Mesenchymal stem cell (in vitro differentiated cells and primary cell): ENCODE measurements around the gene CTRB2.

Source experiments
- DNase-seq: peaks from one replicate; pipeline ENCODE4 v3.0.0-alpha.2; 2013
- H2AFZ ChIP-seq: one replicate; pipeline ENCODE4 v1.6.1; 2013; ENCODE audit warnings: low read depth, mild to moderate bottlenecking, control low read depth, inconsistent platforms, low read length, moderate library complexity
- H2AK5ac ChIP-seq: 2 replicates; pipeline ENCODE4 v1.6.1; 2013; ENCODE audit warnings: low read length, moderate library complexity, mild to moderate bottlenecking, inconsistent platforms; ENCODE audit not compliant: severe bottlenecking
- H2BK120ac ChIP-seq: one replicate; pipeline ENCODE4 v1.6.1; 2013; ENCODE audit warnings: low read depth, mild to moderate bottlenecking, inconsistent platforms, low read length, moderate library complexity
- H2BK12ac ChIP-seq, 2 experiments: one replicate each; pipeline ENCODE4 v1.6.1; 2013; ENCODE audit warnings: inconsistent platforms in 2 of 2, low read length in 2 of 2, mild to moderate bottlenecking in 2 of 2, moderate library complexity in 2 of 2, control low read depth in 1 of 2
- H2BK15ac ChIP-seq: one replicate; pipeline ENCODE4 v1.6.1; 2013; ENCODE audit warnings: mild to moderate bottlenecking, low read depth, inconsistent platforms; ENCODE audit not compliant: poor library complexity, severe bottlenecking
- H2BK5ac ChIP-seq: 2 replicates; pipeline ENCODE4 v1.6.1; 2013; ENCODE audit warnings: low read depth, mild to moderate bottlenecking, low read length, control low read depth, inconsistent platforms; ENCODE audit not compliant: poor library complexity, severe bottlenecking
- H3K14ac ChIP-seq, 2 experiments: one replicate each; pipeline ENCODE4 v1.6.1; 2013; ENCODE audit warnings: inconsistent platforms in 2 of 2, low read length in 2 of 2, control low read depth in 1 of 2, mild to moderate bottlenecking in 1 of 2, moderate library complexity in 1 of 2
- H3K18ac ChIP-seq, 2 experiments: one replicate each; pipeline ENCODE4 v1.6.1; 2013; ENCODE audit warnings: inconsistent platforms in 2 of 2, low read length in 2 of 2, control low read depth in 1 of 2, low read depth in 1 of 2, mild to moderate bottlenecking in 1 of 2
- H3K23ac ChIP-seq, 2 experiments: one replicate each; pipeline ENCODE4 v1.6.1; 2013; ENCODE audit warnings: inconsistent platforms in 2 of 2, low read length in 2 of 2, mild to moderate bottlenecking in 2 of 2, moderate library complexity in 2 of 2, control low read depth in 1 of 2
- H3K27ac ChIP-seq: 2 replicates; pipeline ENCODE4 v1.5.1; 2013; ENCODE audit warnings: mild to moderate bottlenecking, moderate library complexity, low read length, control low read depth, inconsistent platforms; ENCODE audit not compliant: poor library complexity, severe bottlenecking
- H3K27me3 ChIP-seq, 2 experiments: 2 replicates each; pipeline versions ENCODE4 v1.6.1 to v1.7.0; 2013; ENCODE audit warnings: low read length in 2 of 2, mild to moderate bottlenecking in 2 of 2, moderate library complexity in 2 of 2, control low read depth in 1 of 2, inconsistent platforms in 1 of 2; ENCODE audit not compliant: control insufficient read depth in 1 of 2, insufficient read depth in 1 of 2
- H3K36me3 ChIP-seq, 2 experiments: 2 replicates each; pipeline versions ENCODE4 v1.6.1 to v1.7.0; 2013; ENCODE audit warnings: low read length in 2 of 2, control low read depth in 1 of 2, inconsistent platforms in 1 of 2, low read depth in 1 of 2, mild to moderate bottlenecking in 1 of 2; ENCODE audit not compliant: insufficient read depth in 2 of 2, control insufficient read depth in 1 of 2
- H3K4ac ChIP-seq, 2 experiments: one replicate each; pipeline ENCODE4 v1.6.1; 2013; ENCODE audit warnings: inconsistent platforms in 2 of 2, low read length in 2 of 2, mild to moderate bottlenecking in 2 of 2, moderate library complexity in 2 of 2, control low read depth in 1 of 2, low read depth in 1 of 2
- H3K4me1 ChIP-seq: 2 replicates; pipeline ENCODE4 v1.6.1; 2013; ENCODE audit warnings: low read depth, low read length, control low read depth; ENCODE audit not compliant: control insufficient read depth, insufficient read depth
- H3K4me2 ChIP-seq: 2 replicates; pipeline ENCODE4 v1.6.1; 2013; ENCODE audit warnings: low read length, mild to moderate bottlenecking, inconsistent platforms; ENCODE audit not compliant: poor library complexity, severe bottlenecking
- H3K4me3 ChIP-seq, 2 experiments: 2 replicates each; pipeline versions ENCODE4 v1.5.1 to v1.7.0; 2013; ENCODE audit warnings: low read length in 2 of 2, mild to moderate bottlenecking in 2 of 2, control low read depth in 1 of 2, low read depth in 1 of 2; ENCODE audit not compliant: insufficient read depth in 1 of 2
- H3K79me1 ChIP-seq: replicated peaks from 2 replicates; pipeline ENCODE4 v1.6.1; 2013; ENCODE audit warnings: mild to moderate bottlenecking, control low read depth, low read length, inconsistent platforms; ENCODE audit not compliant: poor library complexity, severe bottlenecking
- H3K9ac ChIP-seq: 2 replicates; pipeline ENCODE4 v1.7.0; 2013; ENCODE audit warnings: mild to moderate bottlenecking, low read length, moderate library complexity
- H3K9me3 ChIP-seq: 2 replicates; pipeline ENCODE4 v1.7.0; 2013; ENCODE audit warnings: mild to moderate bottlenecking, low read length; ENCODE audit not compliant: control insufficient read depth
- H4K8ac ChIP-seq: one replicate; pipeline ENCODE4 v1.6.1; 2013; ENCODE audit warnings: inconsistent platforms, mild to moderate bottlenecking, low read length, moderate library complexity
- H4K91ac ChIP-seq: one replicate; pipeline ENCODE4 v1.6.1; 2013; ENCODE audit warnings: mild to moderate bottlenecking, low read length, inconsistent platforms
- WGBS: methylation state at CpG from one replicate; pipeline ENCODE4 v1.1.7; 2013; ENCODE audit warnings: mixed read lengths; 5-methylcytosine and 5-hydroxymethylcytosine counted together

CTRB2 gene

GRCh38 chr16:75236232-75236631, 29.3 kb upstream of the CTRB2 start:
- Histone ChIP-seq H2BK120ac (no peak overlapping the region), H3K27me3 (no peaks in the 10 kb centered on the region), H3K9me3 (no peaks in the 10 kb centered on the region), H4K91ac (no peak overlapping the region), H2AFZ (no peak overlapping the region), H2BK12ac (no peak overlapping the region), H2BK5ac (no peak overlapping the region), H2AK5ac (no peak overlapping the region), H3K23ac (no peak overlapping the region), H3K9ac (no peak overlapping the region), H3K18ac (no peak overlapping the region), H3K14ac (no peak overlapping the region), H3K4me3 (no peak overlapping the region), H3K79me1 (no peaks in the 10 kb centered on the region), H4K8ac (no peak overlapping the region), H3K4me1 (peaks cover 74% of the 10 kb centered on the region), H3K36me3 (peaks cover 64 to 84% of the 10 kb centered on the region in 2 experiments), H3K4ac (no peak overlapping the region), H3K4me2 (no peak overlapping the region), H3K27ac (peak overlapping the region; percentile 89), H2BK15ac (no peak overlapping the region)
- 90% methylated on average over 7 of the region's 7 CpGs for WGBS
- DNase-seq: no peak

- 95% methylated on average over 34 of the region's 34 CpGs for WGBS
- Histone ChIP-seq H2AFZ (no peak overlapping the region), H4K8ac (no peak overlapping the region), H2BK120ac (no peak overlapping the region), H2AK5ac (no peak overlapping the region), H2BK15ac (no peak overlapping the region), H3K27me3 (no peaks in the 10 kb centered on the region), H3K4me1 (peaks cover 70% of the 10 kb centered on the region), H3K27ac (no peak overlapping the region), H4K91ac (no peak overlapping the region), H3K4me3 (no peak overlapping the region), H3K14ac (no peak overlapping the region), H3K9me3 (no peaks in the 10 kb centered on the region), H3K4ac (no peak overlapping the region), H3K23ac (no peak overlapping the region), H3K4me2 (no peak overlapping the region), H3K18ac (no peak overlapping the region), H2BK12ac (no peak overlapping the region), H2BK5ac (no peak overlapping the region), H3K36me3 (peaks cover 62 to 83% of the 10 kb centered on the region in 2 experiments), H3K9ac (no peak overlapping the region), H3K79me1 (no peaks in the 10 kb centered on the region)
- no peak for DNase-seq
Observed at GRCh38 chr16:75235721-75236193, 28.8 kb upstream of the CTRB2 start.

- Histone ChIP-seq H3K4me3 (no peak overlapping the region), H3K4me2 (no peak overlapping the region), H3K23ac (no peak overlapping the region), H3K14ac (no peak overlapping the region), H3K27me3 (no peaks in the 10 kb centered on the region), H3K4ac (no peak overlapping the region), H3K9ac (no peak overlapping the region), H2AK5ac (no peak overlapping the region), H2BK5ac (no peak overlapping the region), H2BK120ac (no peak overlapping the region), H3K18ac (no peak overlapping the region), H4K8ac (no peak overlapping the region), H2AFZ (no peak overlapping the region), H2BK12ac (peak overlapping the region in 1 of 2 experiments; percentile 17), H2BK15ac (no peak overlapping the region), H3K27ac (peak overlapping the region; percentile 72), H3K36me3 (peaks cover 62 to 85% of the 10 kb centered on the region in 2 experiments), H3K79me1 (no peaks in the 10 kb centered on the region), H4K91ac (no peak overlapping the region), H3K4me1 (peaks cover 67% of the 10 kb centered on the region), H3K9me3 (no peaks in the 10 kb centered on the region)
- no peak for DNase-seq
- 94% methylated on average over 47 of the region's 48 CpGs for WGBS
Observed at GRCh38 chr16:75234856-75235696, 28.1 kb upstream of the CTRB2 start.

GRCh38 chr16:75233611-75233938, 26.6 kb upstream of the CTRB2 start:
- Histone ChIP-seq H2BK12ac (no peak overlapping the region), H3K79me1 (peaks cover 10% of the 10 kb centered on the region), H3K18ac (no peak overlapping the region), H2BK120ac (no peak overlapping the region), H3K36me3 (peaks cover 72 to 86% of the 10 kb centered on the region in 2 experiments), H3K14ac (no peak overlapping the region), H3K9ac (peak overlapping the region; percentile 54), H3K4me2 (no peak overlapping the region), H3K4me1 (peaks cover 65% of the 10 kb centered on the region), H3K27ac (peak overlapping the region; percentile 72), H3K23ac (no peak overlapping the region), H2BK5ac (no peak overlapping the region), H2AK5ac (no peak overlapping the region), H2BK15ac (no peak overlapping the region), H3K4me3 (no peak overlapping the region), H2AFZ (no peak overlapping the region), H3K27me3 (no peaks in the 10 kb centered on the region), H4K91ac (no peak overlapping the region), H4K8ac (no peak overlapping the region), H3K4ac (no peak overlapping the region), H3K9me3 (no peaks in the 10 kb centered on the region)
- WGBS: 92% methylated on average over 6 of the region's 7 CpGs
- DNase-seq: no peak
